ENCODE results near the gene SPTLC2.

DNA sequence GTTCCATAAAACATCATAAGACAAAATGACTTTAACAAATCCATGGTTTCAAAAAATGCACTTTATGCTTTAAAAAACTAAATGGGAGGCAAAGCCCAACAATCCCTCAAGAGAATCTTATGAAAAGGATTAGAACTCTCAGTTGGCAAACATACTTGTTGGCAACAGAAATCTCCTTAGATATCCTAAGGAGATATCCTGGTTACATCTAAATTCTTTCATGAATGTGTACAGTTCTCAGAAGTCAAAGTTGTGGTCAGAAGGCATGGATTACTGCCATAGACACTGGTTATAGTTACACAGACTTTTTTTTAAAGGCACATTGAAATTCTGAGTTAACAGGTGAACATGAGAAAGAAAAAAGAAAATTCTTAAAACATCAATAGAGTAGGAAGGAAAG lies 100.3 kb downstream of the SPTLC2 start:
- no peak for TF ChIP-seq CTCF (conservative IDR thresholded peaks at IDR 0.05)
- no peak for TF ChIP-seq EZH2 (IDR thresholded peaks at IDR 0.05; ENCODE audit: low read depth)

Measured in PC-9 (cell line).